Activated CD8-positive, alpha-beta T cell treated with anti-CD3 and anti-CD28 coated beads, Interleukin-2, amount 10 ng/mL, durations not matched to agents 7 days and 5 days (primary cell): ENCODE results near the gene BARX1. TPM values are rescaled to one million over a fixed set of nuclear protein-coding genes. Genes with fewer than 3 reads are reported as not detected.
"Not testable (repeated sequence)": the region's sequence is repeated elsewhere in the genome, so short reads cannot be mapped to it uniquely, and the experiment has no call there.

ENCODE experiments used
- ATAC-seq: fragments of 150-1000 bp; cut with Tn5 transposase; one replicate; pipeline ENCODE4 v1.10.0; 2021; ENCODE audit warnings: moderate library complexity
- CTCF ChIA-PET: fragments of 350-600 bp; sonication (Branson Sonifier 250); formaldehyde crosslinking; loops from one replicate; lab custom pipeline; 2021; ENCODE audit warnings: antibody characterized with exemption; lab: Charles Lee
- POLR2A ChIA-PET: fragments of 350-600 bp; sonication (Branson Sonifier 250); formaldehyde crosslinking; loops from one replicate; lab custom pipeline; 2021; ENCODE audit warnings: antibody characterized with exemption; lab: Charles Lee
- DNase-seq: peaks from one replicate; pipeline ENCODE4 v3.0.0-alpha.2; 2020
- H3K27ac Mint-ChIP-seq: one replicate; pipeline ENCODE4 v1.8.0; 2021; ENCODE audit warnings: mild to moderate bottlenecking, mixed read lengths
- H3K27me3 Mint-ChIP-seq: one replicate; pipeline ENCODE4 v1.8.0; 2021; ENCODE audit warnings: low read depth, mixed read lengths
- H3K36me3 Mint-ChIP-seq: one replicate; pipeline ENCODE4 v1.8.0; 2021; ENCODE audit warnings: low read depth, mixed read lengths
- H3K4me1 Mint-ChIP-seq: one replicate; pipeline ENCODE4 v1.8.0; 2021; ENCODE audit warnings: low read depth, mixed read lengths
- H3K4me3 Mint-ChIP-seq: one replicate; pipeline ENCODE4 v1.8.0; 2021; ENCODE audit warnings: mild to moderate bottlenecking, mixed read lengths
- H3K9me3 Mint-ChIP-seq: one replicate; pipeline ENCODE4 v1.8.0; 2022; ENCODE audit warnings: mixed read lengths; ENCODE audit not compliant: insufficient read depth
- total RNA-seq, 2 experiments: library from RNA; stranded (reverse); gene quantifications; one replicate each; pipeline ENCODE4 v1.2.3, GENCODE V29; 2021

Gene BARX1
- total RNA-seq, 2 experiments from 2014 or later: 0.53 TPM; not detected in 1

DNA sequence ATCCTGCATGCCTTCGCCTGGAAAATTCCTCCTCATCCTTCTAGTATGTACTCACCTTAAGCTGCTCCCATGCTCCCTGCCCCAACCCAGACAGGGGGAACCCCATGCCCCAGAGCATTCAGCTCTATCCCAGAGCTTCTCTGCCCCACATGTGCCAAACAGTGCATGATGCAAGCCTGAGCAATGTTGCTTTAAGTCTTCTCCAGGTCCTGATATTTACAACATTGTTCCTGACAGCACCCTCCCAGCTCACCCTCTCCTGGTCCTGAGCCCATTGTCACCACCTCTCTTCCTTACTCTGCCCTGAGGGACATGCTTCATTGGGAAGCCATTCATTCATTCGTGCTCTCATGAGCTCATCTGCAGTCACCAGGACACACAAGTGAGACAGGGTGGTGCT, 23.4 kb upstream of the BARX1 start:
- Mint-ChIP-seq H3K36me3 (no peaks in the 10 kb centered on the region), H3K27ac (no peak overlapping the region), H3K27me3 (peaks cover 8% of the 10 kb centered on the region), H3K4me1 (no peaks in the 10 kb centered on the region), H3K4me3 (no peak overlapping the region), H3K9me3 (no peaks in the 10 kb centered on the region)
- DNase-seq (no peak), ATAC-seq (no peak)
- ChIA-PET POLR2A (no interaction called here), CTCF (no interaction called here)

- ChIA-PET CTCF (interaction anchor here (0.8 to 2.0 kb wide), 2 partner anchors 14 to 36 kb away, joined by 3 to 5 read pairs; no protein-coding TSS in a partner anchor), POLR2A (no interaction called here)
- Mint-ChIP-seq H3K36me3 (no peaks in the 10 kb centered on the region), H3K4me3 (no peak overlapping the region), H3K4me1 (no peaks in the 10 kb centered on the region), H3K27ac (no peak overlapping the region), H3K9me3 (no peaks in the 10 kb centered on the region), H3K27me3 (peaks cover 8% of the 10 kb centered on the region)
- ATAC-seq (no peak), DNase-seq (no peak)
Observed at GRCh38 chr9:93976973-93977372, 21.8 kb upstream of the BARX1 start.

GRCh38 chr9:93976081-93976480, 20.9 kb upstream of the BARX1 start:
- peaks cover 8% of the 10 kb centered on the region for H3K27me3 Mint-ChIP-seq
- no peaks in the 10 kb centered on the region for H3K36me3 Mint-ChIP-seq
- CTCF ChIA-PET: interaction anchor here (2.0 kb wide), 1 partner anchor 14 kb away, joined by 5 read pairs; no protein-coding TSS in a partner anchor
- no peaks in the 10 kb centered on the region for H3K9me3 Mint-ChIP-seq
- DNase-seq (no peak), ATAC-seq (no peak)
- no peaks in the 10 kb centered on the region for H3K4me1 Mint-ChIP-seq
- no peak overlapping the region for H3K4me3 Mint-ChIP-seq
- POLR2A ChIA-PET: no interaction called here
- H3K27ac Mint-ChIP-seq: no peak overlapping the region

DNA sequence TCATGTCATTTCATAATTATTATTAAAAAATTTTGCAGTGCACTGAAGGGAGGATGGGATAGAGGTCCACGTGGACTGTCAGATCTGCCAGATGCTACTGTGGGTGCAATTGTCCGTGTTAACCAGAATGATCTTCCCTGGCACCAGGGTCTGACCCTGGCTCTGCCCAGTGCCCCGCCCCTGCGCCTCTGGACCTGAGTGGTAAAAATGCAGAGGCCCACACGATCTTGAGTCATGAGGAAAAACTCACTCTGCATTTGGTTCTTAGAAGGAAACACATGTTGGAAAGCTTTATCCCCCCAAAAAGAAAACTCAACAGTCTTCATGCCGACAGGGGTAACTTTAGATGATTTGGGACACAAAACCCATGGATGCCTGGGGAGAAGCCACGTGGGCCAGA, 20.1 kb upstream of the BARX1 start:
- no peak for DNase-seq
- POLR2A ChIA-PET: no interaction called here
- ATAC-seq: no peak
- no peak overlapping the region for H3K27ac Mint-ChIP-seq
- no peaks in the 10 kb centered on the region for H3K36me3 Mint-ChIP-seq
- CTCF ChIA-PET: interaction anchor here (0.9 kb wide), 1 partner anchor 12 kb away, joined by 3 read pairs; no protein-coding TSS in a partner anchor
- no peaks in the 10 kb centered on the region for H3K9me3 Mint-ChIP-seq
- H3K4me1 Mint-ChIP-seq: no peaks in the 10 kb centered on the region
- peaks cover 11% of the 10 kb centered on the region for H3K27me3 Mint-ChIP-seq
- H3K4me3 Mint-ChIP-seq: no peak overlapping the region

DNA sequence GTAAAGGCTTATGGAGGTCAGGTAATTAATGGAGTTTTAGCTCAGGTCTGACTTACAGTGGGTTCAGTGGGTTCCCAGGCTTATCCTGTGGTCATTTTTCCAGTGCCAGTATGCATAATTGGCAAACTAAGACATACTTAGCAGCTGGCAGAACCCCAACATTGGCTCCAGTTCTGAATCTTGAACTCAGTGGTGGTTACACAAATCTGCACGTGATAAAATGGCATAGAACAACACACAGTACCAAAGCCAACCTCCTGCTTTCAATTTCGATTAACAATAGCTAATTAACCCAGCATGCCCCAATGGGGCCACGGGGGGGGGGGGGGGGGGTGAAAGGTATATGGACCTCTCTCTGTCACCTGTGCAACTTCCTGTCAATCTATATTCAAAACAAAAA, 19.0 kb upstream of the BARX1 start:
- ATAC-seq (no peak), DNase-seq (no peak)
- Mint-ChIP-seq H3K27me3 (peaks cover 11% of the 10 kb centered on the region), H3K27ac (no peak overlapping the region), H3K9me3 (no peaks in the 10 kb centered on the region), H3K4me3 (no peak overlapping the region), H3K36me3 (no peaks in the 10 kb centered on the region), H3K4me1 (no peaks in the 10 kb centered on the region)
- ChIA-PET CTCF (interaction anchor here (0.9 kb wide), 1 partner anchor 11 kb away, joined by 3 read pairs; no protein-coding TSS in a partner anchor), POLR2A (no interaction called here)

DNA sequence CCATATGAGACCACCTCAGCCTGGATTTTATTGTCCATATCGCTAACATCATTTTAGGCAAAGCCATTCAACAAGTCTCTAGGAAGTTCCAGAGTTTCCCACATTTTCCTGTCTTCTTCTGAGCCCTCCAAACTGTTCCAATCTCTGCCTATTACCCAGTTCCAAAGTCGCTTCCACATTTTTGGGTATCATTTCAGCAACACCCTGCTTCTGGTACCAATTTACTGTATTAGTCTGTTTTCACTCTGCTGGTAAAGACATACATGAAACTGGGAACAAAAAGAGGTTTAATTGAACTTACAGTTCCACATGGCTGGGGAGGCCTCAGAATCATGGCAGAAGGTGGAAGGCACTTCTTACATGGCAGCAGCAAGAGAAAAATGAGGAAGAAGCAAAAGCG, 17.5 kb upstream of the BARX1 start:
- POLR2A ChIA-PET, CTCF ChIA-PET, H3K4me1 Mint-ChIP-seq, H3K4me3 Mint-ChIP-seq, DNase-seq, H3K27ac Mint-ChIP-seq, H3K9me3 Mint-ChIP-seq, ATAC-seq, H3K36me3 Mint-ChIP-seq: not testable (repeated sequence)
- H3K27me3 Mint-ChIP-seq: peaks cover 11% of the 10 kb centered on the region

- POLR2A ChIA-PET: no interaction called here
- no peaks in the 10 kb centered on the region for H3K9me3 Mint-ChIP-seq
- no peaks in the 10 kb centered on the region for H3K4me1 Mint-ChIP-seq
Observed at GRCh38 chr9:93969328-93969661, 14.1 kb upstream of the BARX1 start.

DNA sequence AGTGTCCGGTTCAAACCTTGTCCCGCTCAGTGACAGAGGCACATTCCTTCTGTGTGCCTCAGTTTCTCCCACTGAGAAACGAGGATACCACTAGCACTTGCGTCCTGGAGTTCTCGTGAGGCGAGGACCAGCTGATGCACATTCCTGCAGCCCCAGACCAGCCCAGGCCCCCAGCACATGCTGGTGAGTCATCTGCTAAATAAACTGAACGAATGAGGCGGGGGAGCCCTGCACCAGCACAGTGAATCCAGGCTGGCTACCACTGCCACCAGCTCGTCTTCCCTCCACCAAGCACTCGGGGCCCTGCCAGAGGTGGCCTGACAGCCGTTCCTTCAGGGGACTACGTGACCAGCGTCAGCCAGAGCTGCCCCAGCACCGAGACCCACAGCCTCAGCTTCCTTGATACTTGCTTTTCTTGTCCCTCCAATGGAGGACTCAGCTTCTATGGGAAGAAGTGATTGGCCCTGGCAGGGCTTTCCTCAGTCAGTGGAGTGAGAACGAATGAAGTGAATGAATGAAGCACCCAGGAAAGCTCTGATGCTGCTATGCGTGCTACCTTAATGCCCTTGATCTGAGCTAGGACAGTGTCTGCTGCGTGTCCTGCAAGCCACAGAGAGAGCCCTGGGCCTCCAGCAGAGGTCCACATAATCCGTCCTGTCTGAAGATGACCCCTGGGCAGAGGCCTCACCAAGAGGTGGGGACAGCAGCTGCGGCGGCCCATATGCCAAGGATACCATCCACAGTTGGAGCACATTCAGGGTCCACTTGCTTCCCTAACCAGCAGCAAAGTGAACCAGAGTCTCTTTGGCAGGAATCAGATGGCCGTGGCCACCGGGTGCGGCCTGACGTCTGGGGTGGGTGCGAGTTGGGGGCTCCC, 13.5 kb upstream of the BARX1 start:
- H3K4me3 Mint-ChIP-seq: no peak overlapping the region
- no peak overlapping the region for H3K27ac Mint-ChIP-seq
- H3K36me3 Mint-ChIP-seq: no peaks in the 10 kb centered on the region
- DNase-seq (no peak), ATAC-seq (no peak)
- no peaks in the 10 kb centered on the region for H3K9me3 Mint-ChIP-seq
- H3K27me3 Mint-ChIP-seq: peaks cover 14% of the 10 kb centered on the region
- ChIA-PET CTCF (no interaction called here), POLR2A (no interaction called here)
- no peaks in the 10 kb centered on the region for H3K4me1 Mint-ChIP-seq

More at GRCh38 chr9:93969328-93969661, 14.1 kb upstream of the BARX1 start:
- H3K4me3 Mint-ChIP-seq: no peak overlapping the region
- DNase-seq: no peak
- CTCF ChIA-PET: no interaction called here
- no peaks in the 10 kb centered on the region for H3K36me3 Mint-ChIP-seq
- peaks cover 14% of the 10 kb centered on the region for H3K27me3 Mint-ChIP-seq
- H3K27ac Mint-ChIP-seq: no peak overlapping the region
- ATAC-seq: no peak

DNA sequence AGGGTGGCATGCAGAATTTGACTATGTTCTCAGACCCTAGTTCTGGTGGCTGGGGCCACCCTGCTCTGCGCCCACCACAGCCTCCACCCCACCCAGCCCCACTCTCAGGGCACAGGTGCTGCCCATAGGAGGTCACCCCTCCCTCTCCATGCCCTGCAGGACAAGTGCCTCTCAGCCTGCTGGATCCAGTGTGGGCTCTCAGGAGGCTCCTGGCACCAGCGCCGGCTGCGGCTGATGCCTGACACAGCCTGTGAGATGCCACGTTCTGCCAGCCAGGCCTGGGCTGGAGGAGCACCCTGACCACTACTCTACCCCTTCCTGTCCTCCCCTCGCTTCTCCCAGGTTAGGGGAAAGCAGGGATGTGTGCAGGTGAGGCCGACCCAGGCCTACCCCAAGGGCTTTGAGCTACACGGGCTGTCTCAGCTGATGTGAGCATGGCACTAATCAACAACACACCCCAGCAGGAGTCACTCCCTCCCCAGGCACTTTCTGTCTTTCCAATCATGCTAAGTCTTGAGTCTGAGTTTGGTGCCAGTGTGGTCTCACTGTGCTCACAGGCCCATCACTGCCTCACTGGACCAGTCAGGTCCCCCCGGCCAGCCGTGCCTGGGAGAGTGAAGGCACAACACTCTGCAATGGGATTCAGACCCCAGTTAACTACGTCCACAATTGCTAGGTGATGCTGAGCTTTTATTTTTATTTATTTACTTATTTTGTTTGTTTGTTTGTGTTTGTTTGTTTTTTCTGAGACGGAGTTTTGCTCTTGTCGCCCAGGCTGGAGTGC, 12.1 kb upstream of the BARX1 start:
- Mint-ChIP-seq H3K9me3 (no peaks in the 10 kb centered on the region), H3K27me3 (peaks cover 15% of the 10 kb centered on the region), H3K4me3 (no peak overlapping the region), H3K27ac (no peak overlapping the region), H3K36me3 (no peaks in the 10 kb centered on the region), H3K4me1 (peaks cover 10% of the 10 kb centered on the region)
- ChIA-PET CTCF (no interaction called here), POLR2A (no interaction called here)
- DNase-seq: no peak
- ATAC-seq: no peak

DNA sequence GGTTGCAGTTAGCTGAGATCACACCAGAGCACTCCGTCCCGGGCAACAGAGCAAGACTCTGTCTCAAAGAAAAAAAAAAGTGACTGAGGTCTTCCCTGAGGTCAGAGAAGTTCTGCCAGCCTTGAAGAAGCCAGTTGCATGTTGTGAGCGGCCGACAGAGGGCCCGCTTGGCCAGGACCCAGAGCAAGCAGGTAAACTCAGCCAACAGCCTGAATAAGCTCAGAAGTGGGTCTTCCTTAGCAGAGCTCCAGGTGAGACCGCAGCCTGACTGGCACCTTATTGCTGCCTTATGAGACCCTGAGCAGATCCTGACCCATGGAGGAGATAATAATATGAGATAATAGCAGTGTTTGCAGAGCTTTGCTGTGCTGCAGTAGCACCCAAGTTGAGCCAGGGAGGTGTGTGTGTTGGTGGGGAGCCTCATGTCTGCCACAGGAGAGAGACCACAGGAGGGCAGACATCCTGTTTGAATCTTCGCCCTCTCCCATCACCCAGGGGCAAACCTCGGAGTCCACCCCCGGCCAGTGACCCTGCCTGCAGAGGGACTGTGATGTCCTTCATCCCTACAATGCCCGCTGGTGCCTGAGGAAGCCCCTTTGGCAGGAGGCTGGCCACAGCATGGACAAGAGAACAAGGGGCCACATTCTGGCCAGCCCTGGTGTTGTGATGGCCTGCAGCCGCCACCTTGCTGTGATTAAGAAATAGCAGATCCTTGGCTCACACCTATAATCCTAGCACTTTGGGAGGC, 10.8 kb upstream of the BARX1 start:
- no peaks in the 10 kb centered on the region for H3K36me3 Mint-ChIP-seq

DNA sequence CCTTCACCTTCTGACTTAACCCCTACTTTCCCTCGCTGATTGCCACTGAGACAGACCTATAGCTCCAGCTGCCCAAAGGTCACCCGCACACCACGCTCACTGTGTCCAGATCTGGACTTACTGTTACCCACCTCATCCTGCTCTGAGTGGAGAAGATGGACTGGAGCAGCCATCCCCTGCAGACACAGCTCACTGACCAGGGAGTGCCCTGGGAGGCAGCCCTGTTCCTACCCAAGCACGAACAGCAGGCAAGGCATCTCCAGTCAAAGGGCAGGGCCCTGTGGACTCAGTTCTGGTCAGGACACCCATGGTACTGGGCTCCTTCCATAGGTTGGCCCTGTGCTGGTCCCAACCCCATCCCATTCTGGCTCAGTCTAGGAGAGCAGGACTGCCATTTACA, 9.5 kb upstream of the BARX1 start:
- H3K27ac Mint-ChIP-seq: no peak overlapping the region

More for the DNA sequence above, 10.8 kb upstream of the BARX1 start:
- POLR2A ChIA-PET: no interaction called here
- Mint-ChIP-seq H3K9me3 (no peaks in the 10 kb centered on the region), H3K27ac (no peak overlapping the region), H3K27me3 (peaks cover 23% of the 10 kb centered on the region), H3K4me1 (peaks cover 17% of the 10 kb centered on the region), H3K4me3 (no peak overlapping the region)
- no peak for ATAC-seq
- DNase-seq: no peak
- CTCF ChIA-PET: no interaction called here

More for the DNA sequence above, 9.5 kb upstream of the BARX1 start:
- peaks cover 30% of the 10 kb centered on the region for H3K27me3 Mint-ChIP-seq
- DNase-seq (no peak), ATAC-seq (no peak)
- ChIA-PET CTCF (interaction anchor here (1.3 to 4.5 kb wide), 2 partner anchors 282 to 284 kb away, joined by 3 to 25 read pairs; no protein-coding TSS in a partner anchor), POLR2A (no interaction called here)
- H3K36me3 Mint-ChIP-seq: no peaks in the 10 kb centered on the region
- H3K4me1 Mint-ChIP-seq: peaks cover 26% of the 10 kb centered on the region
- H3K4me3 Mint-ChIP-seq: no peak overlapping the region
- no peaks in the 10 kb centered on the region for H3K9me3 Mint-ChIP-seq
